ENCODE results near the gene GUCD1. TPM values are rescaled to one million over a fixed set of nuclear protein-coding genes. Genes with fewer than 3 reads are reported as not detected.
A peak's percentile ranks its signal among the peaks of the same experiment; 100 is the strongest.
"Not testable (repeated sequence)": the region's sequence is repeated elsewhere in the genome, so short reads cannot be mapped to it uniquely, and the experiment has no call there.

GUCD1 gene
- total RNA-seq, 1 experiment from 2014 or later, result 144 TPM

- Histone ChIP-seq H3K4me3 (ENCODE audit: low read length) (no peak overlapping the region), H2AFZ (ENCODE audit: low read length) (no peak overlapping the region), H3K4me1 (ENCODE audit: low read length) (no peaks in the 10 kb centered on the region), H4K20me1 (ENCODE audit: insufficient read depth, low read depth, low read length) (no peaks in the 10 kb centered on the region), H3K79me2 (ENCODE audit: low read length) (no peaks in the 10 kb centered on the region), H3K27me3 (ENCODE audit: low read length) (no peaks in the 10 kb centered on the region), H3K4me2 (ENCODE audit: low read depth, low read length, poor library complexity, severe bottlenecking) (no peak overlapping the region), H3K9me3 (ENCODE audit: low read length) (no peaks in the 10 kb centered on the region), H3K9me2 (replicated peaks; ENCODE audit: insufficient read depth, low read length) (no peaks in the 10 kb centered on the region), H3K27ac (ENCODE audit: low read length) (no peak overlapping the region), H3K36me3 (ENCODE audit: insufficient read depth, low read length) (no peaks in the 10 kb centered on the region), H3K9ac (ENCODE audit: low read length) (no peak overlapping the region)
- no peak for DNase-seq
Measured at GRCh38 chr22:24599514-24599913, 44.6 kb upstream of the GUCD1 start.

GRCh38 chr22:24597076-24597475 is 42.1 kb upstream of the GUCD1 start:
- not testable (repeated sequence) for H3K27ac ChIP-seq (ENCODE audit: low read length); H2AFZ ChIP-seq (ENCODE audit: low read length); H3K4me1 ChIP-seq (ENCODE audit: low read length); H4K20me1 ChIP-seq (ENCODE audit: insufficient read depth, low read depth, low read length); H3K79me2 ChIP-seq (ENCODE audit: low read length); H3K27me3 ChIP-seq (ENCODE audit: low read length); H3K36me3 ChIP-seq (ENCODE audit: insufficient read depth, low read length); H3K9me3 ChIP-seq (ENCODE audit: low read length); H3K9me2 ChIP-seq (replicated peaks; ENCODE audit: insufficient read depth, low read length); H3K9ac ChIP-seq (ENCODE audit: low read length); H3K4me3 ChIP-seq (ENCODE audit: low read length); H3K4me2 ChIP-seq (ENCODE audit: low read depth, low read length, poor library complexity, severe bottlenecking)
- peak; percentile 27 for DNase-seq

- no peak overlapping the region for H3K9ac ChIP-seq (ENCODE audit: low read length)
- H3K79me2 ChIP-seq (ENCODE audit: low read length), result no peaks in the 10 kb centered on the region
- no peak for DNase-seq
- H3K4me3 ChIP-seq (ENCODE audit: low read length), result no peak overlapping the region
- no peak overlapping the region for H3K4me2 ChIP-seq (ENCODE audit: low read depth, low read length, poor library complexity, severe bottlenecking)
- no peak overlapping the region for H2AFZ ChIP-seq (ENCODE audit: low read length)
- H4K20me1 ChIP-seq (ENCODE audit: insufficient read depth, low read depth, low read length), result no peaks in the 10 kb centered on the region; the same call in 1 of the 2 replicates
- H3K9me2 ChIP-seq (replicated peaks; ENCODE audit: insufficient read depth, low read length), result no peaks in the 10 kb centered on the region
- H3K9me3 ChIP-seq (ENCODE audit: low read length), result no peaks in the 10 kb centered on the region
- H3K27me3 ChIP-seq (ENCODE audit: low read length), result no peaks in the 10 kb centered on the region
- no peak overlapping the region for H3K27ac ChIP-seq (ENCODE audit: low read length)
- no peaks in the 10 kb centered on the region for H3K36me3 ChIP-seq (ENCODE audit: insufficient read depth, low read length)
- peaks cover 13% of the 10 kb centered on the region for H3K4me1 ChIP-seq (ENCODE audit: low read length)
Measured at GRCh38 chr22:24595863-24596262, 40.9 kb upstream of the GUCD1 start.

GRCh38 chr22:24595228-24595627 is 40.3 kb upstream of the GUCD1 start:
- peak; percentile 30 for DNase-seq
- H3K9me2 ChIP-seq (replicated peaks; ENCODE audit: insufficient read depth, low read length), result no peaks in the 10 kb centered on the region
- H2AFZ ChIP-seq (ENCODE audit: low read length), result no peak overlapping the region
- H3K27ac ChIP-seq (ENCODE audit: low read length), result no peak overlapping the region
- no peaks in the 10 kb centered on the region for H3K27me3 ChIP-seq (ENCODE audit: low read length)
- no peak overlapping the region for H3K4me2 ChIP-seq (ENCODE audit: low read depth, low read length, poor library complexity, severe bottlenecking)
- no peaks in the 10 kb centered on the region; the same call in 1 of the 2 replicates for H4K20me1 ChIP-seq (ENCODE audit: insufficient read depth, low read depth, low read length)
- H3K9me3 ChIP-seq (ENCODE audit: low read length), result no peaks in the 10 kb centered on the region
- no peaks in the 10 kb centered on the region for H3K79me2 ChIP-seq (ENCODE audit: low read length)
- no peak overlapping the region for H3K9ac ChIP-seq (ENCODE audit: low read length)
- H3K4me1 ChIP-seq (ENCODE audit: low read length), result peaks cover 13% of the 10 kb centered on the region
- H3K36me3 ChIP-seq (ENCODE audit: insufficient read depth, low read length), result no peaks in the 10 kb centered on the region
- no peak overlapping the region for H3K4me3 ChIP-seq (ENCODE audit: low read length)

GRCh38 chr22:24594569-24595120 is 39.7 kb upstream of the GUCD1 start:
- Histone ChIP-seq H4K20me1 (ENCODE audit: insufficient read depth, low read depth, low read length) (no peaks in the 10 kb centered on the region; the same call in 1 of the 2 replicates), H3K4me1 (ENCODE audit: low read length) (peaks cover 13% of the 10 kb centered on the region), H3K27ac (ENCODE audit: low read length) (no peak overlapping the region), H3K36me3 (ENCODE audit: insufficient read depth, low read length) (no peaks in the 10 kb centered on the region), H3K9ac (ENCODE audit: low read length) (no peak overlapping the region), H2AFZ (ENCODE audit: low read length) (no peak overlapping the region), H3K79me2 (ENCODE audit: low read length) (no peaks in the 10 kb centered on the region), H3K9me2 (replicated peaks; ENCODE audit: insufficient read depth, low read length) (no peaks in the 10 kb centered on the region), H3K4me3 (ENCODE audit: low read length) (no peak overlapping the region), H3K27me3 (ENCODE audit: low read length) (no peaks in the 10 kb centered on the region), H3K9me3 (ENCODE audit: low read length) (no peaks in the 10 kb centered on the region), H3K4me2 (ENCODE audit: low read depth, low read length, poor library complexity, severe bottlenecking) (no peak overlapping the region)
- peak; percentile 31 for DNase-seq

- no peak overlapping the region for H3K4me3 ChIP-seq (ENCODE audit: low read length)
- peaks cover 13% of the 10 kb centered on the region for H3K4me1 ChIP-seq (ENCODE audit: low read length)
- no peaks in the 10 kb centered on the region for H3K9me2 ChIP-seq (replicated peaks; ENCODE audit: insufficient read depth, low read length)
- no peak overlapping the region for H3K9ac ChIP-seq (ENCODE audit: low read length)
- no peaks in the 10 kb centered on the region for H3K79me2 ChIP-seq (ENCODE audit: low read length)
- H3K27ac ChIP-seq (ENCODE audit: low read length), result no peak overlapping the region
- no peaks in the 10 kb centered on the region for H3K36me3 ChIP-seq (ENCODE audit: insufficient read depth, low read length)
- H2AFZ ChIP-seq (ENCODE audit: low read length), result no peak overlapping the region
- no peaks in the 10 kb centered on the region for H3K9me3 ChIP-seq (ENCODE audit: low read length)
- no peaks in the 10 kb centered on the region; the same call in 1 of the 2 replicates for H4K20me1 ChIP-seq (ENCODE audit: insufficient read depth, low read depth, low read length)
- H3K4me2 ChIP-seq (ENCODE audit: low read depth, low read length, poor library complexity, severe bottlenecking), result no peak overlapping the region
- DNase-seq, result peak; percentile 65
- H3K27me3 ChIP-seq (ENCODE audit: low read length), result no peaks in the 10 kb centered on the region
Measured at GRCh38 chr22:24593836-24594568, 39.1 kb upstream of the GUCD1 start.

- H3K9me3 ChIP-seq (ENCODE audit: low read length); H3K79me2 ChIP-seq (ENCODE audit: low read length); DNase-seq; H2AFZ ChIP-seq (ENCODE audit: low read length); H3K27ac ChIP-seq (ENCODE audit: low read length); H3K9ac ChIP-seq (ENCODE audit: low read length); H3K36me3 ChIP-seq (ENCODE audit: insufficient read depth, low read length); H3K9me2 ChIP-seq (replicated peaks; ENCODE audit: insufficient read depth, low read length); H4K20me1 ChIP-seq (ENCODE audit: insufficient read depth, low read depth, low read length); H3K27me3 ChIP-seq (ENCODE audit: low read length): not testable (repeated sequence)
- Histone ChIP-seq H3K4me1 (ENCODE audit: low read length) (peaks cover 13% of the 10 kb centered on the region), H3K4me3 (ENCODE audit: low read length) (peak overlapping the region; percentile 58; the same call in 1 of the 2 replicates), H3K4me2 (ENCODE audit: low read depth, low read length, poor library complexity, severe bottlenecking) (peak overlapping the region; percentile 67)
Measured at GRCh38 chr22:24593559-24593835, 38.6 kb upstream of the GUCD1 start.

- Histone ChIP-seq H3K4me3 (ENCODE audit: low read length) (peak within 1 kb of the TSS; percentile 73), H3K4me2 (ENCODE audit: low read depth, low read length, poor library complexity, severe bottlenecking) (peak within 1 kb of the TSS; percentile 91), H4K20me1 (ENCODE audit: insufficient read depth, low read depth, low read length) (no peaks in the 10 kb centered on the region; the same call in 1 of the 2 replicates), H3K27ac (ENCODE audit: low read length) (no peak within 1 kb of the TSS), H3K9me3 (ENCODE audit: low read length) (no peaks in the 10 kb centered on the region), H3K79me2 (ENCODE audit: low read length) (no peaks in the 10 kb centered on the region), H3K36me3 (ENCODE audit: insufficient read depth, low read length) (no peaks in the 10 kb centered on the region), H3K9ac (ENCODE audit: low read length) (peak within 1 kb of the TSS; percentile 74), H2AFZ (ENCODE audit: low read length) (peak within 1 kb of the TSS; percentile 91; the same call in 1 of the 2 replicates), H3K27me3 (ENCODE audit: low read length) (no peaks in the 10 kb centered on the region), H3K9me2 (replicated peaks; ENCODE audit: insufficient read depth, low read length) (no peaks in the 10 kb centered on the region), H3K4me1 (ENCODE audit: low read length) (peaks cover 13% of the 10 kb centered on the region)
- DNase-seq, result peak; percentile 81
Measured at GRCh38 chr22:24592851-24593558, 38.1 kb upstream of the GUCD1 start, which contains the start of gene LRRC75B. Gene LRRC75B (minus strand): TSS chr22:24593073. CDS start chr22:24593039, 34 bp downstream.

All from Karpas-422 (cell line).